Activated naive CD4-positive, alpha-beta T cell treated with Interleukin-2 at 50 U/mL for 16 hours (primary cell): ENCODE measurements around the gene ZNF24.

Source experiments
- DNase-seq: peaks from one replicate; pipeline ENCODE4 v3.0.0-alpha.2; 2020

The ZNF24 gene

GRCh38 chr18:35290094-35290735, 54.0 kb downstream of the ZNF24 start, which contains the start of gene ZSCAN30:
Gene ZSCAN30, minus strand, starts transcription at chr18:35290229. Its CDS starts 25,877 bp downstream, at chr18:35264352.
- DNase-seq = peak; percentile 97

GRCh38 chr18:35289727-35290093, 54.5 kb downstream of the ZNF24 start:
- peak; percentile 30 for DNase-seq

- no peak for DNase-seq
Measured at GRCh38 chr18:35289293-35289692, 54.9 kb downstream of the ZNF24 start.

- no peak for DNase-seq
Measured at GRCh38 chr18:35284841-35285240, 59.4 kb downstream of the ZNF24 start.

- no peak for DNase-seq
Measured at GRCh38 chr18:35283923-35284794, 60.1 kb downstream of the ZNF24 start.

- DNase-seq = no peak
Measured at GRCh38 chr18:35282353-35282752, 61.9 kb downstream of the ZNF24 start.
